Smooth muscle cell of the brain vasculature (primary cell): ENCODE data around the gene TMCO4.

Source experiments
- DNase-seq: peaks from one replicate; pipeline ENCODE4 v3.0.0-alpha.2; 2012; ENCODE audit warnings: low read depth, low spot score

Gene TMCO4

DNA sequence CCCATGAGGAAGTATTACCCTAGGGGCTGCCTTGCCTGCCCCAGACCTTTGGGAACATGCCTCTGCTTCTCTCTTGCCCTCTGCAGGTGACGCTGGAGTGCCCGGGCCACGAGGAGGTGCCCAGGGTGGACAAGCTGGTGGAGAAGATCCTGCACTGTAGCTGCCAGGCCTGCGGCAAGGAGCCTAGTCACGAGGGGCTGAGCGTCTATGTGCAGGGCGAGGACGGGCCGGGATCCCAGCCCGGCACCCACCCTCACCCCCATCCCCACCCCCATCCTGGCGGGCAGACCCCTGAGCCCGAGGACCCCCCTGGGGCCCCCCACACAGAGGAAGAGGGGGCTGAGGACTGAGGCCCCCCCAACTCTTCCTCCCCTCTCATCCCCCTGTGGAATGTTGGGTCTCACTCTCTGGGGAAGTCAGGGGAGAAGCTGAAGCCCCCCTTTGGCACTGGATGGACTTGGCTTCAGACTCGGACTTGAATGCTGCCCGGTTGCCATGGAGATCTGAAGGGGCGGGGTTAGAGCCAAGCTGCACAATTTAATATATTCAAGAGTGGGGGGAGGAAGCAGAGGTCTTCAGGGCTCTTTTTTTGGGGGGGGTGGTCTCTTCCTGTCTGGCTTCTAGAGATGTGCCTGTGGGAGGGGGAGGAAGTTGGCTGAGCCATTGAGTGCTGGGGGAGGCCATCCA is 142.8 kb downstream of the TMCO4 start:
- DNase-seq: no peak

DNA sequence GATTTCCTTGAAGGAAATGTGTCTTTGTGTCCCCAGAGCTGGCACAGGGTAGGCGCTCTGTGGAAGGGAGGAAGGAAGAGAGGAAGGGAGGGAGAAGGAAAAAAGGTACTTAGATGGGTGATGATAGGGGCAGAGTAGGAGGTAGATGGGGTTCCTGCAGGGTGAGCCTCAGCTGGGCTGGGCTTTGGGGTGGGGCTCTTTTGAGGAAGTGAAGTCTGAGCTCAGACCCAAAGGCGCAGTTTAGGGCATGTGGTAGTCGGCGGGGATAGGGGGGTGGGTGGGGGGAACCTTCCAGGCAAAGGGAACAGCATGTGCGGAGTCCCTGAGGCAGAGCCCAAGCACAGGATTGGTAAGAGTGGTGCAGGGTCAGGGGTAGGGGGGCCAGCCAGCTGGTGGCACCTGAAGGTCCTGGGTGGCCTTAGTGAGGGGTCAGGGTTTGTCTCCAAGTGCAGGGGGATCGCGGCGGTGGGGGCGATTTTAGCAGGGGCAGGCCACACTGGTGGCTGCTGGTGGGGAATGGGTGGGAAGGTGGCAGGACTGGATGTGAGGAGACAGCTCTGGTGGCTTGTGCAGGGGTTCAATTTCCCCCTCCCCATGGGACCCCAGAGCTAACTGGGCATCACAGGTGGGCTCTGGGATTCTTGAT is 143.5 kb downstream of the TMCO4 start:
- DNase-seq: no peak

DNA sequence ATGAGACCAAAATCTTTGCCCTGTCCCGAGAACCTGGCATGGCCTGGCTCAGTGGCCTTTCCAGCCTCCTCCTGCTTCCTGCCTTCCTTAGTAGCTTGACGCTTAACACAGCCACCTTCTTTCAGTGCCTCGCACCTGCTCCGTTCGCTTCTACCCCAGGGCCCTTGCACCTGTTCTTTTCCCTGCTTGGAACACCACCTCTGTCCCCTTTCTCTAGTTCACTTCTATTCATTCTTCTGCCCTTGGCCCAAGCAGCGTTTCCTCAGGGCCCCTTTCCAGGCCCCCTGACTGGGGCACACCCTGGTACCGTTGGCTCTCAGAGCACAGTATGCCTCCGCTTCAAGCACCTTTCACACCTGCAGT is 144.0 kb downstream of the TMCO4 start:
- DNase-seq: no peak

DNA sequence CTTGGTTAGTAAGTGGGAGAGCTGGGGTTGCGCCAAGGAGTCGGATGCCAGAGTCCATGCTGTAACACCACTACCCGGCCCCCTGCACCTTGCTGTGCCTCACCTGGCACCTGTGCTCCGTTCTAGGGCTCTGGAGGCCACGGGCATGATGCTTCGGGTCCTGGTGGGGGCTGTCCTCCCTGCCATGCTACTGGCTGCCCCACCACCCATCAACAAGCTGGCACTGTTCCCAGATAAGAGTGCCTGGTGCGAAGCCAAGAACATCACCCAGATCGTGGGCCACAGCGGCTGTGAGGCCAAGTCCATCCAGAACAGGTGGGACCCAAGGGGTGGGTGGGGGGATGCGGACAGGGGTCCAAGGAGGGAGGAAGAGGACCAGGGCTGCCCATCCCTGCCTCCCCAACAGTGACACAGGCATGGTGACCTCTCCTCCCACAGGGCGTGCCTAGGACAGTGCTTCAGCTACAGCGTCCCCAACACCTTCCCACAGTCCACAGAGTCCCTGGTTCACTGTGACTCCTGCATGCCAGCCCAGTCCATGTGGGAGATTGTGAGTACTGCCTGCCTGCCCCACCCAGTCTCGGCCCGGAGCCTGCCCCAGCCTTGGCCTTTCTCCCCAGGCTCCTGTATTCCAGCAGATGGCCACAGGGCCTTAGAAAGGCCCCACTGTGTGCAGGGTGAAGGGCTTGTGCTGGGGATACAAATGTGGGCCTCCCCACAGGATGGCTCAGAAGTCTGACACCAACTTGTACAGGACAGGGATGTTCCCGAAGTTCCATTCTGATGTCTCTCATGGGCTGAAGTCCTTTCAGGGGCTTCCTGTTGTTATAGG is 144.6 kb downstream of the TMCO4 start:
- no peak for DNase-seq

DNA sequence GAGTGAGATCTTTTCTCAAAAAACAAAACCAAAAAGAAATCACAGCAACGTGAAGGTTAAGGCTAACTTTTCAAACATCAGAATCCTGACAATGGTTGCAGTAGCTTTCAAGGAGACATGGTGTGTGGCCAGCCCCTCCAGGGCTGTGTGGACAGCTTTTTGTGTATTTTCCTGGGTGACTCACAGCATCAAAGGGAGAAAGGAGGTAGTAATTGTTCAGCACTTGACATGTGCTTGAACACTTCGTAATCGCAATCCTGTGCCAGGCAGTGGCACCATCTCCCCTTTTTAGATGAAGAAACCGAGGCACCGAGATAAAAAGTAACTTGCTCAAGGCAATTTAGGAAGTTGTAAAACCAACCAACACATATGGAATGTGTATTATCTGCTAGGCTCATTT is 145.3 kb downstream of the TMCO4 start:
- DNase-seq: no peak

DNA sequence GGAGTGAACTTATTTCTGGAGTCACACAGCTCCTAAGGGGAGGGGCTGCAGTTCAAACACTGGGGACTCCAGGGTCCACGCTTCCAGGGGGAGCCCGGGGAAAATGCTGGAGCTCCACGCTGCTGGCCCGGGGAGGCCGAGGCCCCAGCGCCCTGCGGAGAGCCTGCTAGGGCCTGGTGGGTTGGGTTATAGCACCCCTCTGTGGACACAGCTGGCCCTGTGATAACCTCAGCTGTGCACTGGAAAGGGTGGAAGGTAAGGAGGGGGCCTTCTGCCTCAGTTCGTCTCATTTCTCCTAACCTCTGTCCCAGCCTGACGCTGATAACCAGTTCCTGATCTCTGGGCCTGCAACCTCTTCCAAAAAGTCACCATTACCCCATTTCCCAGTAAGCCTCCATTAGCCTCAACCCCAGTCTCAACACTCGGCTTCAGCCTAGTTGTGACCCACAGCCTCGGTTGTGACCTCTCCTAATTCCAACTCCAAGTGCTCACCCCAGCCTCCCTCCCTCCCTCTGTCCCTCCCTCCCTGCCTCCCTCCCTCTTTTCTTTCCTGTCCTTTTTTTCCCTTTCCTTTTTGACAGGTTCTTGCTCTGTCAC is 148.5 kb downstream of the TMCO4 start:
- no peak for DNase-seq

DNA sequence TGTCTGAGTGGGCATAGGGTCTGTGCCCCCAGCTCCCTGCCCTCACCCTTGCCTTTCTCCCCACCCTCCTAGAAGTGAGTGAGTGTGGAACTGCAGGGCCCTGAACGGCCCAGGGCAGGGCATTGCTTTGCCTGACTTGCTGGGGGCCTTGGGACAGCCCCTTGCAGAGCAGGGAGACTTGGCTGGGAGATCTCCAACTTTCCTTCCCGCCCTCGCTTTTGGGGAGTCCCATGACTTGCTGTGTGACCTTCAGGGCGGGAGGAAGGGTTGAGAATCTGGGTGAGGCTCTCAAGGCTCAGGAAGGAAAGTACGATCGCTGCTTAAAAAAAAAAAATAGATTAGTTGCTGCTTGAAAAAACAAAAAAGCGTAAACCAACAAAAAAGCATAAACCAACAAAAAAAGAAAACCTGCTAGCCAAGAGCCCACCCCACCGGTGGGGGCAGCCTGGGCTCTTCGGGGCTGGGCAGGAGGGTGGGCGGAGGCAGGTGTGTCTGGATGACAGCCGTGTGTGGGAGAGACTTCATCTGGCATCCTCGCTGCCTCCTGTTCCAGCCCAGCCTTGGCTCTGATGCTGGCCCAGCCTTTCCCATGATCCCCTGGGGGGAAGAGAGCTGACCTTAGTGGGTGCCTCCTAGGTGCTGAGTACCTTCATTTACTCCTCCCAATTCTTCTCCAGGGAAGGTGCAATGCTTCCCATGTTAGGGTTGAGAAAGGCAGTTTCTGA is 149.1 kb downstream of the TMCO4 start:
- DNase-seq: no peak

DNA sequence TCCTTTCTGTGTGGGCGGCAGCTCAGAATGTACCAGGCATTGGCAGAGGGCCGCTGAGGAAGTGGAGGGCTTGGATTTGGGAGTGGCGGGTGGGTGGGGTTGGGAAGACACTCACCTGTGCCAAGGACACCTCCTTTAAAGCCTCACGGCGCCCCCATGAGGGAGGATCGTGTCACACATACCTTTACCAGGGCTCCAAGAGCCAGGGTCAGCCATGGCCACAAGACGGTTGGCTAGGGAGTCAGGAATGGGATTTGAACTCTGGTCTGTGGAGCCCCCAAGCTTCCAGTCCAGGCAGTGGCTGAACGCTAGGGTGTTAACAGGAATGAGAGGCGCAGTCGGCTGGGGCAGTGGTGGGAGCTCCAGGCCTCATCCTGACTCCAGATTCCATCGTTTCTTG is 151.0 kb downstream of the TMCO4 start:
- DNase-seq: no peak

DNA sequence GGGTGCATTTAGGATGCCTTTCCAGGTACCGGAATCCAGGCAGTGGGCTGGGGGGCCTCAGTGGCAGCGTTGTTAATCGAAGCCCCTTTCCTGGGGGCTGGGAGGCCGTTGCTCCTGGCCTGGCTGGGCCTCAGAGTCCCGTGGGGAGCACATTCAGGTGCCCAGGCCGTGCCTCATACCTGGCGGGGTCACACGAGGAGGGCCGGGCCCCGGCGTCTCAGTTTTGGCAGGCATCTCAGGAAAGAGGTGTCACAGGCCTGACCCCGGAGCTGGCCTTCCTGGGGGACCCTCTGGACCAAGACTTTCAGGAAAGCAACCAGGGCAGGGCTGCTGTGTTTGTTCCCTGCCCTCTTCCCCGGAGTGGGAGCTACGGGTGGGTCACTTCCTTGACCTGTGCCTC is 151.5 kb downstream of the TMCO4 start:
- DNase-seq: no peak

DNA sequence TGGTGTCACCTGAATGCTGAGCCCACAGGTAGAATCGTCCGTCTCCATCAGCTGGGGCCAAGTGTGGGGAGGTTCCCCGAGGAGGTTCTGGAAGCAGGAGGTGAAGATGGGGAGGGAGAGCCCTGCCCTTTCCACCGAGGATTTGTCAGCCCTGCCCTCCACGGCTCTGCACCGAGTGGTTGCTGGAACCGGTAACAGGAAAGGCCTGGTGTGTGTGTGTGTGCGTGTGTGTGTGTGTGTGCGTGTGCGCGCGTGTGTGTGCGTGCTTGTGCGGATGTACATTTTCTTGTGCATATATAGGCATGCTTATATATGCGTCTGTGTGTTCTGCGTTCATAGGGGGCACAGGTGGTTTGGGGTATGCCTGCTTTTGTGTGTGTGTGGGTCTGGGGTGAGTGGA is 152.1 kb downstream of the TMCO4 start:
- no peak for DNase-seq

DNA sequence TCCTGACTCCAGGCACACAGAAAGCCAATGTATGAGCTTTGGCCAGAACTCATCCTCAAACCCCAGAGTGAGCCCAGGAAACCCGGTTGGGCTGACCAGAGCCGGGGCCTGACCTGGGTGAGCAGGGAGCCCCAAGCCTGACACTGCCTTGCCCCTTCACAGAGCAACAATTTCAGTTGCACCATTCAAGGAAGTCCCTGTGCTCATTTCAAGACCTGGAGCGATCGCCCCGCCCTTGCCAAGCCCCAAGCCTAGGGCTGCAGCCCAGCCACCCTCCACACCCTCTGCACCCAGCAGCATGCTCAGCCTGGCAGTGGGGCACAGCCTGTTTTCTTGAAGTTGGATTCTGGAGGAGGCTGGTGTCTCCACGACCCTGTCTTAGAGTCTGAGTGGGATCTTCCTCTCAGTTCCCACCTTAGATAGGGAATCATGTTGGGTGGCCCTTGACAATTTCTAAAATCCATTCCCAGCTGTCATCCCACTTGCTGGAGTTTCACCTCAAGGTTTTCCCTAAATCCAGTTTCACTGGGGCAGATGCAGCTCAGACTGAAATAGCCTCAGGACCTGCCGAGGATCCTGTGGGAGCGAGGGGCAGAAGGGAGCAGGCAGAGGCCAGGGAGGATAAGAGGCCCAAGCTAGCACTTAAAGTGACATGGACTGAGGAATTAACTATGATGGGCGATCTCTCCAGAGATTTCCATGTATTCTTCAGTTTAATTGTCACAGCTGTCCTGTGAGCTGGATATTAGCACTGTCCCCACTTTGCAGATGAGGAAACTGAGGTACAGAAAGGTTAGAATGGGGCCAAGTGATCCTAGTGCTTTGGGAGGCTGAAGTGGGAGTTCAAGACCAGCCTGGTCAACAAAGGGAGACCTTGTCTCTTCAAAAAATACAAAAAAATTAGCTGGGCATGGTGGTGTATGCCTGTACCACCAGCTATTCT is 153.1 kb downstream of the TMCO4 start:
- DNase-seq: no peak

DNA sequence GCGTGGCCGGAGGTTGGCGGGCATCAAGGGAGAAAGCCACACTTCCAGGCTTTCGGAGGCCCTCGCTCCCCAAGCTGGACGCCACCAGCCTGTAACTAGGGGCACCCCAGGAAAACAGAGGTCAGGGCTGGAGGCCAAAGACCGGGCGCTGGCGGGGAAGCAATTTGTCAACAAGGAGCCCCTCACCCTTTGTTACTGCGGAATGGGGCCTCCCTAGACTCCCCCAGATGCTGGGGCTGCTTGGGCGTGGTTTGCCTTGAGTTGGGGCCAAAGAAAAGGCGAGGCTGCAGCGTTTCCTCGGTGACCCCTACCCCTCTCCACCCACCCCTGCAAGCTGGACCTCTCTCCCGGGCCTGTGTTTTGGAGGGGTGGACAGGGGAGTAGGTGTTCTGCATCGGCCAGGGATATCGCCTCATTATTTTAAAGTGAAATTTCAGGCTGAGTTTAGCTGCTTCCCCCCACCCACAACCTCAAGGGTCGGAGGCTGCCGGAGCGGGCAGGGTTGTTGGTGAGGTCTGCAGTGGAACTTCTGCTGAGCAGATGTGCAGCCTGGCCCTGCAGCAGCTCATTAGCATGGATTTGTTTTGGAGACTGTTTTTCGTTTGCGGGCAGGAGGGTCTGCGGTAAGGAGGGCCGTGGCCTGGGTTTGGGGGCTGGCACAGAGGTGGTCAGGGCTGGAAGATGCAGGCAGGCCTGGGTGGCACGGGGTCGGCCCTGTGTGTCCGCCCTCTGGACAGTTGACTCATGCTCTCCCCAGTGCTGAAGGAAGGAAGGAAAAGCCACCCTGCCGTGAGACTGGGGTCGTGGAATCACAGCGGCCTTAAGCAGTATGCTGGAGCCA is 154.1 kb downstream of the TMCO4 start:
- DNase-seq: no peak

DNA sequence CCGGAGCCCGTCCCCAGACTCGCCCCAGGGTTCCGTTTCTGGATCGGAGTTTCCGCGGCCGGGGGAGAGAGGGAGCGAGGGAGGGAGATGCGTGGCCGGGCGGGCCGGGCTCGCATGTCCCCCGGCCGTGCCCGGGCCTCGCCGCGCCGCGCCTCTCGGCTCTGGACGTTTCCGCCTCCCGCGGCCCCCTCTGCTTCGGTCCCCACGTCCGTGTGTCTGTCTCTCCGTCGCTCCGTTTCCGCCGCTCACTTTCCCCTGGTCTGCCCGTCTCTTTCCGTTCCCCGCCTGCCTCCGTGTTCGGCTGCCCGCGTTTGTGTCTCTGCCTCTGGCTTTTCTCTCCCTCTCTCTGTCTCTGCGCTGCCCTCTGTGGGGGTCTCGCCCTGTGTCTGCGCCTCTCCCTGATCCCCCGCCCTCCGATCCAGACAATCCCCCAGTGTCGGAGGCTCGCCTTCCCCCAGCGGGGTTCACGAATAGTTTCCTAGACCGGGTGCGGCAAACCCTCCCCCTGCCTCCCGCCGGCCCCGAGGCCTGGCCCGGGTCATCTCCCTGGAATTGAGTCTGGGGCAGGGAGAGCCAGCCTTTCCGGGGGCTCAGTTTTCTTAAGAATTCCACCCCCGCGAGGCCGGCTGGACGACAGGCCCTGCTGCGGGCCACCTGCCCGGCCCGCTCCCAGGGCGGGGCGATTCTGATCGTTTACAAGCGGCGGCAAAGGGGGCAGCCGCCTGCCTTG is 154.9 kb downstream of the TMCO4 start:
- DNase-seq: no peak

DNA sequence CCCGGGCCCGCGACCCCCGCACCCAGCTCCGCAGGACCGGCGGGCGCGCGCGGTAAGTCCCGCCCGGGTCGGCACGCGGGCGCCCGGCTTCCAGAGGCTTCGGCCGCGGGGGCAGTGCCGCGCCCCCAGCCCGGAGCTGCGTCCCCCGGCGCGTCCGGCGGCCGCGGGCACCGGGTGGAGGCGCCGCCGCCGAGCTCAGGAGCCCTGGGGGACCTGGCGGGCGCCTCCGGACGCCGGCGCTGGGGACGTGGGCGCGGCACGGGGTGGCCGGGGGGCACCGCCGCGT is 155.4 kb downstream of the TMCO4 start:
- no peak for DNase-seq

DNA sequence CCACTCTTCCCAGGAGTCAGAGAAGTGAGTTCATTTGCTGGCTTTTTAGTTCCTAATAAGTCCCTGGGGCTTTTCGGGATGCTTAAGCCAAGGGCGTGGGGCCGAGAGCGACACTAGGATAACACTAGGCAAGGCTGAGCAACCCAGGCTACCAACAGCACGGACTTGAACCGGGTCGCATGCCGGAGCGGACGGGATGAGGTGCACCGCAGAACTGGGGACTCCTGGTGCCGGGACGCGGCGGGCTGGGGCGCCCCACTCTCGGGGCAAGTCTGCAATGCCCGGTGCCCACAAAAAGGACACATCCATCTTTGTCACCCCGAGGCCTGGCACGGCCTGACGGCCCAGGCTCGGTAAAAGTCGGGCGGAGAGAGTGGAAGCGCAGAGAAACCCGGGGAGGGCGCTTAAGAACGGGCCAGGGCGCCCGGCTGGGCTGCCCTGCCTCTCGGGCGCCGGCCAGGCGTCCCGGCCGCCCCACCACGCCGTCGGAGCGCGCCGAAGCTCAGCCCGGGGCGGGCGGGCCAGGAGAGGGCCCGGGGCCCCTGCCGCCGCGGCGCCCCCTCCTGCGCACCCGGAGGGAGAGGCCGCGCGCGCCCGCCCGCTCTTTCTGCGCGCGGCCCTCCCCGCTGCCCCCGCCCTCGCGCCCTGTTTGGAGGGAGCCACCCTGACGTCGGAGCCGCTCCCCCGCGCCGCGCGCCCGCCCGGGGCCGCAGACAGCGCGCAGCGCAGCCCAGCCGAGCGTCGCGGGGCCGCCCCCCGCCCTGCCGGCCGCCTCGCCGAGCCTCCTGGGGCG is 155.9 kb downstream of the TMCO4 start, which contains the start of gene NBL1:
NBL1 (plus strand) TSS at position 710 of the 793 bp plus-strand sequence. CDS start 10,720 bp downstream, outside the sequence.
- DNase-seq: no peak

DNA sequence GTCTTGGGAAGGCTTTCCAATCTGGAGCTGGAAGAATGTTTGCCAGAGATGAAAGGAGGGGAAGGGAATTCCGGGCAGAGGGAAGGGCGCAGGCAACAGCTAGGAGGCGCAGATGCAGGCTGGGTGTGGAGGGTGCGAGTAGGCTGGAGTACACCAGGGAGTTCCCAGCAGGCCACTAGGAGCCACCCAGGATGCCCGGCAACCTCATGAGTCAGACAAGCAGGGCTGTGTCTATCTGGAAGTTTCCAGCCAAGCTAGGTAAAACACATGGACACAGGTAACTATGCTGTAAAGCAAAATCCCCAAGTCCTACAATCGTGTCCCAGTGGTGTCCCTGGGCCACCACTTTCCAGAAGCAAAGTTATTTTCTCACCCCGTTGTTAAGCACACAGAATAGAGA is 156.6 kb downstream of the TMCO4 start:
- no peak for DNase-seq

DNA sequence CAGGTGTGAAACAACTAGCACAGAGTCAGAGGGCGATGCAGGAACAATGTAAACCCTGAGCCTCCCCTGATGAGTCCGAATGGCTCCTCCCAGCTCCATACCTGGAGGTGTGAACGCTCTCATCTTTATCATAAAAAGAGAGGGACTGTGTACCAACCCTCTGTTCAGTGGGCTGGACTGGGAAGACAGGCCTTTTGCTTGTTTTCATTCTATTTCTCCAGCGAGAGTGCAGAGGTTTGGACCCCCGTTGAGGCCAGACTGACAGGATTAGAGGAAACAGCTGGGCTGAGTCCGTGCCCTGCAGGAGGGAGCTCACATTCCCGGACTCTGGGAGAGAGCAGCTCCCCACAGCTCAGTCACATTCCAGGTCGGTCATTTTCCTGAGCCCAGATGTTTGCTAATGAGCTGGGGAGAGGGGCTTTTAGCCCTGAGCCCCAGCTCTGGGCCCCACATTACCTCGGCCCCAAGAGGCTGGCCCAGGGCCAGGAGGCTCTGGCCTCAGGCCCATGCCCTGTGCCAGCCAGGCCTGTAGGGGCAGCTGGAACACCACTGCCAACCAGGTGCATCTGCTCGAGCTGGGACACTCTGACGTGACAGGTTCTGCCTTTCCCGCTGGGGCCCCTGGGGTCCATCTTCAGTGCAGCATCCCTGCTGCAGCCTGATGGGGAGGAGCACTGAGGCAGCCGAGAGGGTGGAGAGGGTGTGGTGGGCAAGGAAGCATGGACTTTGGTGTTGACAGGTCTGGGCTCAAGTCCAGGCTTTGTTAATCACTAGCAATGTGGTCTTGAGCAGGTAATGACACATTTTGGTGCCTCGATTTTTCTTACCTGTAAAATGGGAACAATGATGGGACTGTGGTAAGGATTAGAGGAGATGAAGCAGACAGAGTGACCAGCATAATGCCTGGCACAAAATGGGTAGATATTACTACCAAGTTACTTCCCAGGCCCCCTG is 159.1 kb downstream of the TMCO4 start:
- DNase-seq: peak; percentile 94
